CD4-positive, alpha-beta T cell treated with Interleukin-10 for 1 hour (primary cell): Measurements from ENCODE around the gene GLI3.

Source experiments
- DNase-seq: peaks from one replicate; pipeline ENCODE4 v3.0.0-alpha.2; 2020

Gene GLI3

DNA sequence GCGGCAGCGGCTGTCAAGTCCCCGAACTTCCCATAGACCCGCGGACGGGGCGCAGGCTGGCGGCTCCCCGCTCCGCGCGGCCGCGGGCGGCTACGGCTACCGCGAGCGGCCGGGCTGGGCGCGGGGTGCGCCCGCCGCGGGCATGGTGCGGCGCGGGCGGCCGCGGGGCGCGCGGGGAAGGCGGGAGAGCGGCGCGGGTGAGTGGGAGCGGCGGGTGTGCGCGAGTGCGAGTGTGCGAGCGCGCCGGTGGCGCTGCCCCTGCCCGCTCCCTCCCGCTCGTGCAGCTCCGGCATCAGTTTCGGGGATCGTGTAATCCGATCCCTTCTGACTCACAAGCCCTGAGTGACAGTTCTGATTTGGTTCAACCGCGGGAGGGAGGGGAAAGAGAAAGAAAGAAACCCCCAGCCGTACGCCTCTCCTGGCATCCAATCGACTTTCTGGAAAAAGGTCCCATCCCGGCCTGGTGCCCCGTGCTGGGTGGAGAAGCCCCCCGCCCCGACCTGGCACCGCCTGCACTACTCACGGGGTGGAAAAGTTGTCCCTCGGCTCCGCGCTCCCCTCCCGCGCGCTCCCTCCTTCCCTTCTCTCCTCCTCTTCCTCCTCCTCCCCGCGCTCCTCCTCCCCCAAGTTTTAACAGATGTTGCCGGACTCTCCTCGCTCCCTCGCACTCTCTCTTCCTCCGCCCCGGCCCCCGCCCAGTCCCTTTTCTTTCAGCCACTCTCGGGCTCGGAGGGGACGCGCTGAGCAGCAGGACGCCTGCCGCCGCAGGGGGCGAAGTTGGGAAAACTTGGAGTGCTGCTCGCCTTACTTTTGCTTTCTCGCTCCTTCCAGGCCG lies at the start of gene GLI3:
Gene GLI3, minus strand, starts transcription at position 234 of the 835 bp plus-strand sequence. CDS start 13,956 bp downstream, outside the sequence.
- no peak for DNase-seq

DNA sequence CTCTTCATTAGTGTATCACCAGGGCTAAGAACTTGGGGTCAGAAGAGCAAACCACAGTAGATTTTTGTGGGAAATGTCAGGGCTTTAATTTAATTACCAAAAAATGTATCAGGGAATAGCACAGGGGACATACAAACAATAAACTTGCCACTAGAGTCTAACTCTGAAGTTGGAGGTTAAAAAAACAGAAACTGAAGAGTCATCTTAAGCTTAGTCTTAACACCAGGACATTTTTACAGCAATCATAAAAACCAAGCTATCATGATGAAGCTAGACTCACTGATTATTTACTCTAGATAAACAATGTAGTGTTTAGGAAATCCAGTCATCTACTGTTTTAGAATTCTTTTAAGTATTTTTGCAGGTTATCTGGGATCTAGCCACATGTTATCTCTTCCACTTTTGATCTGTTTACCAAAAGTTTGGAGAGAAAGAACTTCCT lies 48.4 kb upstream of the GLI3 start:
- no peak for DNase-seq

GRCh38 chr7:42283553-42283952 lies 46.5 kb upstream of the GLI3 start:
- DNase-seq: no peak

- no peak for DNase-seq
These were observed 41.3 kb upstream of the GLI3 start for GRCh38 chr7:42278344-42278743.

DNA sequence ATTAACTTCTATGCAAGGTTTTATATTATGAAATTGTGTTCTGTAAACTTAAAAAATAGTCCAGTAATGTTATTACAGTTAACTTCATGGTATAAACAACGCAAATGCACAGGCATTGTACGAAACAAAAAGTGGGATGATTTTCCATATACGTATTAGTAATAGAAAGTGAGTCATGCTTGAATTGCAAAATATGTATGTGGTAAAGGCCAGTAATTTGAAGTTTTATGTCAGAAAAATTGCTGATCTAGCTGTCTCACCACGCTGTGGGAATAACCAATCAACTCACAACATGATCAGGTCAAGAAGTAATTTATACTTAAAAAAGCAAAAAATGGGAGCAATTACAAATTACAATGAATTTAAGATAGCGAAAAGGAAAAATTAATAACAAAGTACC lies 37.0 kb upstream of the GLI3 start:
- DNase-seq: no peak

DNA sequence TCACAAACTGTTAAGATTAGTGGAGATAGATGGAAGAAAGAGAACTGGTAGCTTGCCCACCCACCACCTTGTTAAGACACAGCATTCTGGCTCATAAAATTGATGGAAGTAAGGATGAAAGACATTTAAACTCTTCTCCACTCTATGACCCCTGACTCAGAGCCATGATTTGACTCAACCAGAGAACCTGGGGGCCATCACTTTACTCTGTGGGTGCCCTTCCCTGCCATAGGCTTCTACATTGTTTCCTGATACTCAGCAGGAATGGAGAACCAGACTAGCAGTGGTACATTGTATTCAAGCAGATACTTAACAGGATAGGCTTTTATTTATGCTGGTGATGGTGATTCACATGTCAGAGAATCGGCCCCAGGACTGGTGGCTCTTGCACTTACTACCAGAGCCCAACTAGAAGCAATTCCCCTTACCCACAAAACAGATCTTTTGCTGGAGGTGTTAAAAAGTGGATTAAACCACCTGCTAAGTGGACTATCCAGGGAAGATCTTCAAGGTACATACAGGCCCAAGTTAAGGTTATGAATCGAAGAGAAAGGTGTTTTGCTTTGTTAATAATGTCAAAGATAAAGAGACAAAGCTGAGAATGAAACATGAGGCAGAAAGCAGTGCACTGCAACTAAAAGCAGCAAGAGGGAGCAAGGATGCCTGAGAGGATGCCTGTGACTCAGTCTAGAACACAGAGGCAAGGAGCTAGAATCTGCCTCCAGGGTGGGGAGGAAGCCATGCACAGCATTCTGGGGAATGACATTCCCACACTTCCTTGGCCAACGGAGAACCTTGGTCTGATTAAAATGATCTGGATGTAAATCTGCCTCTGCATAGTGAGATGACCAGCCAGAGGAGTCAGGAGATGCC lies 36.0 kb upstream of the GLI3 start:
- no peak for DNase-seq

DNA sequence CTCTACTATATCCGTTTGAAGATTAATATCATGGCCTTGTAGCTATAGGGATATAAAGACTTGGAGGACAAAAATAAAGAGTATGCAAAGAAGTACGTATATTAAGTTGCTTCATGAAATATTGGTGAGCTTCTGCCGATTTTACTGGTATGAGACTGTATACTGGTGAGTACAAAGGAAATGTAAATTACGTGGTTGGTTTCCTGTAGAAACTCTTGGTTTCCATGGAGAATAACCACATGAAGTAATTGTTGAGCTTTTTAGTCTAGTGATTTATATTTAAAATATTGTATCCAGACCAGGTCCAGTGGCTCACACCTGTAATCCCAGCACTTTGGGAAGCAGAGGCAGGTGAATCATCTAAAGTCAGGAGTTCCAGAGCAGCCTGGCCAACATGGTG lies 32.2 kb upstream of the GLI3 start:
- no peak for DNase-seq

DNA sequence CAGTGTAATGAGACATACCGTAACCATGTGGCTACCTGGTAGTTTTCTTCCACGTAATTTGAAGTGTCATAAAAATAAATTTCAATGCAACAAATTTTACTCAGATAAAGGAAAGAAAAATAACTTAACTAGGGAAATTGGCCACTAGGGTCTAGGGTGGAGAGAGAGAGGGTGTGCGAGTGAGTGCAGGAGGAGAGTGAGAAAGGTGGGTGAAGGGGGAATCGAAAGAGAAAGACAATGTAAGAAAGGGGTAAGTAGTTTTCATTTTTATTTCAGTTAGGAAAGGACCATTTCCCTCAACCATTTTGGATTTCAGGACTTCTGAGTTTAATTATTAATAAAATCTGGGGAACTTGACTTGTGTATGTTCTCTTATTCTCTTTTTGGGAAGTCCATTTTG lies 27.7 kb upstream of the GLI3 start:
- DNase-seq: no peak

- no peak for DNase-seq
These were observed 27.0 kb upstream of the GLI3 start for GRCh38 chr7:42263971-42264370.

DNA sequence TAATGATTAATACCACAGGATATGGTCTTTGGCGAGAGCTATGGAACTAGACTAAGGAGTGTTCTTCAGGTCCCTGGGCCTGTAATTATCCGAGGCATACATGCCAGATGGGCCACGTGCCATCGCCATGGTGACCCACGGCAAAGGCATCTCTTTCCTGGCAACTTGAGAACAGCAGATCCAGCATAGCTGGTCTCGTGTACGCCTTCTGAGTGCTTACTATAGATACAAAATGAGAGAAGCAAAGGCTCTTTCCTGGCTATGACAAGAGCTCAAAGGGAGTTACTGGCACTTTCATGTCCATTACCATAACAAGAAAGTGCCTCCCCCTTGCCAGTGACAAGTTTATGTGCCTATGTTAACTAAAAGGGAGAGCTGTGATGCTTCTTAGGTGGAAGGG lies 26.0 kb upstream of the GLI3 start:
- no peak for DNase-seq

- no peak for DNase-seq
These were observed 17.2 kb upstream of the GLI3 start for GRCh38 chr7:42254217-42254616.

DNA sequence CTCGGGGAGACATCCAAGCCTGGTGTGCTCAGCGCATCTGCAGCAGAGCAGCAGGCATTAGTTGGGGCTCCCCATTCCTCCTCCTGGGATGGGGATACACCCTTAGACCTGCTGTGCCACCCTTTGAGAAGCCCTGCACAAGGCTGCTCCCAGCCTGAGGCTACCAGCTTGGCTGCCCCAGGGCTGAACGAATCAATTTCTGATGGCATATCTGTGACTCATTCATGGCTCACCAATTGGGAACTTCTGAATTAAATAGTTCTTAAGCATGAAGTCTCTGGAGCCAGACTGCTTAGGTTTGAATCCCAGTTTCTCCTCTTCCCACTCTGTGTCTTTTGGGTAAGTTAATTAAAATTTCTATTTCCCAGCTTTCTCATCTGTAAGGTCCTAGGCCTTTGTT lies 16.3 kb upstream of the GLI3 start:
- no peak for DNase-seq

GRCh38 chr7:42250411-42250810 lies 13.4 kb upstream of the GLI3 start:
- DNase-seq: no peak

DNA sequence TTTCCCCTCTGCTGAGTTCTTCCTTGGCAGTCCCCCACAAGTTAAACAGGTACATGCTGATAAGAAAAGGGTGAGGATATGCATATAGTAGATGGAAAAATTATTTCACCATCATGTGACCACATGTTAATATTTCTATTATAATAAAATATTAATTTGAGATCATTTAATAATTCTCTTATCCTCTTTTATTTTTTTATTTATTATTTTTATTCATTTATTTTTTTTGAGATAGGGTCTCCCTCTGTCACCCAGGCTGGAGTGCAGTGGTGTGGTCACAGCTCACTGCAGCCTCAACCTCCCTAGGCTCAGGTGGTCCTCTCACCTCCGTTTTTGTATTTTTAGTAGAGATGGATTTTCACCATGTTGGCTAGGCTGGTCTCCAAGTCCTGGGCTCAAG lies 11.6 kb upstream of the GLI3 start:
- DNase-seq: no peak

DNA sequence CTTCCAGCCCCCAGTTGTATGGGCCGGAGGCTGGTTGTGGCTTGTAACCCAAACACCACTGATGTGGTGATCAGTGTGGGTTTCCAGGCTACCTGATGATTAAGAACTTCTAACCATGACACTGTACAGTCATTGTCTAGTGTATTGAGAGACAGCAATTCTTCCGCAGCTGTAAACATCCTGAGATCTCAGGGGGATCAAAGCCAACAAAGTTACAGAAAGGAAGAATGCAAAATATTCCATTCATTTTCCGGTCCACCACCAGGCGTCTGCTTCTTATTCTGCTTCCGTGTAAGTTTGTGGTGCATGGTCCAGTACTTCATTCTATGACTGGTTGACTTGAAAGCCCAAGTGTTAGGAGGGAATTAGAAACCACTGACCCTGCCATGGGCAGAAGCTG lies 10.3 kb upstream of the GLI3 start:
- DNase-seq: no peak

GRCh38 chr7:42244828-42245227 lies 7.8 kb upstream of the GLI3 start:
- DNase-seq: no peak

- DNase-seq: no peak
These were observed 5.4 kb upstream of the GLI3 start for GRCh38 chr7:42242381-42242780.

DNA sequence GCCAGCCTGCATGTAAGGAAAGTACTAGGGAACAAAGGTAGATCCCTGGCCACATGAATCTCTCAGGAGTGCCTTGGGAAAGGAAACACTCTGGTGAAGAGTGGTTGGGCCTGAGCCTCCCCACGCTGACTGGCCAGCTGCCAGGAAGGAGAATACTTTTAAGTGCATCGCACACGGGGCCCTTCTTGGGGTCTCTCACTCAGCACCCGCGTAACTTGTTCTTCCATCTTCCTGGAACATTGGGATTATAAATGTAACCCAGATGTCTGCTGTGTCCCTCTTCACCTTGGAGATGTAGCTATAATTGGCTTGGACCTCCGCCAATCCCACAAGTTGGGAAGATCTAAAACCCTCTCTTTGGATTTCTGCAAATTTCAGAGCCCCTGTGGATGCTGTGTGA lies 4.4 kb upstream of the GLI3 start:
- DNase-seq: no peak

DNA sequence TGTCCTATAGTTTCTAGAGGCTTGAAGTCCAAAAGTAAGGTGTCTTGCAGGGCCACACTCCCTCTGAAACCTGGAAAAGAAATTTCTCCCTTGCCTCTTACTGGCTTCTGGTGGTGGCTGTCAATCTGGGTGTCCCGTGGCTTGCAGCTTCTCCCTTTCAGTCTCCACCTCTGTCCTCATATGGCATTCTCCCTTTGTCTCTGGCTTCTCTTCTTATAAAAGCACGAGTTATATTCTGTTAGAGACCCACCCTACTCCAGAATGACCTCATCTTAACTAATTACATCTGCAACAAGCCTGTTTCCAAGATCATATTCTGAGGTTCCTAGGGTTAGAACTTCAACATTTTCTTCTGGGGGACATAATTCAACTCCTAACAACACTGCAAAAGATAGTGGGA lies 3.4 kb upstream of the GLI3 start:
- no peak for DNase-seq

DNA sequence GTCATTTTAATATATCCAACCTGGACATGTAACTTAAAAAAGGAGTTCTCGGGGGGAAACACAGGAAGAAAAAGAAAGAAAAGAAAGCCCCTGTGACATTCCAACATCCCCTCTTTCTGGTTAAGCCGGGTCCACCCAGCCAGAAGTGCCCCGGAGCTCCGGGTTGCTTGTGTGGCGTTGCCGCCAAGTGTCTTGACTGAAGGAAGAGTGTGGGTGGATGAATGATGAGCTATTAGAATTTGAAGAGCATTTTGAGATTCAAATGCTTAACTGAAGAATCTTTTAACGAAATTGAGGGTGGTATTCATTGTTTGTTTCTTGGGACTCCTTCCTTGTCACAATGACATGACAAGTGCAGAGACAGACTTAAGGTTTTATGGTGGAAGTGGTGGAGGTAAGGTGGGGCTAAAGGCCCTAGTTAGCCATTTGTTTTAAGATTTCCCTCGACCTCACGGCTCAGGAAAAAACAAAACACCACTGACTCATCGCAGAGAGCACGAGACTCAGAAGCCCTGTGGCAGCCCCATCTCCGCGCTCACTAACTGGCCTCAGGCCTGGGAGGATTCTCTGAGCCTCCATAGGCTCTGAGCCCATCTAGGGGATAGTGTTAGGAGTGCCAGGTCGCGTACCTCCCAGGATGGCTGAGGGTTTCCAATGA lies 1.8 kb upstream of the GLI3 start:
- DNase-seq: no peak

- no peak for DNase-seq
These were observed 967 bp upstream of the GLI3 start for GRCh38 chr7:42237811-42238541.

GRCh38 chr7:42236266-42236975 lies 588 bp downstream of the GLI3 start:
- no peak for DNase-seq
